T-cell (primary cell): Measurements from ENCODE around the gene MAZ. TPM values are rescaled to one million over a fixed set of nuclear protein-coding genes. Genes with fewer than 3 reads are reported as not detected.

Experiments
- total RNA-seq, 35 experiments: library from RNA in 6 of 35; stranded (reverse) in 6 of 35; fragments of 120-200 nt in 1 of 35; gene quantifications; one replicate each; pipeline versions ENCODE4 v1.2.1 to v1.2.4 and lab custom pipeline; 2013 to 2026

The MAZ gene
- total RNA-seq, 5 donors from 2014 or later (not counting 1 experiment from before 2014, with no cell fraction given): 240 to 326 (median 305) TPM

Other genes starting within 250 kb of the MAZ start
- gene SPN, start 143.3 kb upstream of the MAZ start, total RNA-seq: 100 to 1,000 TPM; 124 to 172 (median 161) TPM
- gene QPRT, start 127.3 kb upstream of the MAZ start, total RNA-seq: 1 to 10 TPM; 1.4 to 2.5 (median 2.1) TPM
- 100 to 1,000 TPM; 122 to 194 (median 142) TPM for gene C16orf54, start 60.5 kb upstream of the MAZ start, total RNA-seq
- under 1 TPM in 2 of 5 donors, not detected in 3; 0.09 to 0.15 TPM for gene ZG16, start 28.3 kb upstream of the MAZ start, total RNA-seq
- 10 to 100 TPM; 84.1 to 95.2 (median 84.9) TPM for gene KIF22, start 15.8 kb upstream of the MAZ start, total RNA-seq
- gene PRRT2, start 5.7 kb downstream of the MAZ start, total RNA-seq: 1 to 10 TPM; 2.4 to 7.9 (median 4.4) TPM
- 10 to 100 TPM; 16.0 to 47.2 (median 40.6) TPM for gene PAGR1, start 9.6 kb downstream of the MAZ start, total RNA-seq
- 100 to 1,000 TPM; 140 to 173 (median 158) TPM for gene MVP, start 13.9 kb downstream of the MAZ start, total RNA-seq
- gene CDIPT, start 56.7 kb downstream of the MAZ start, total RNA-seq: 10 to 100 TPM; 37.1 to 87.0 (median 79.7) TPM
- gene SEZ6L2, start 93.0 kb downstream of the MAZ start, total RNA-seq: under 1 TPM in 3 of 5 donors, not detected in 2; 0.16 to 0.82 (median 0.47) TPM
- gene ASPHD1, start 94.0 kb downstream of the MAZ start, total RNA-seq: not detected
- gene KCTD13, start 119.7 kb downstream of the MAZ start, total RNA-seq: 10 to 100 TPM; 48.4 to 87.3 (median 79.1) TPM
- 10 to 100 TPM; 66.7 to 93.9 (median 80.4) TPM for gene TMEM219, start 155.6 kb downstream of the MAZ start, total RNA-seq
- 10 to 100 TPM; 26.1 to 58.3 (median 55.9) TPM for gene TAOK2, start 167.3 kb downstream of the MAZ start, total RNA-seq
- gene HIRIP3, start 189.1 kb downstream of the MAZ start, total RNA-seq: 10 to 100 TPM; 15.0 to 22.8 (median 20.3) TPM
- 100 to 1,000 TPM in 3 of 5 donors, 10 to 100 TPM in 2; 84.8 to 152 (median 128) TPM for gene INO80E, start 189.7 kb downstream of the MAZ start, total RNA-seq
- gene DOC2A, start 204.5 kb downstream of the MAZ start, total RNA-seq: under 1 TPM in 4 of 5 donors, not detected in 1; 0.15 to 0.38 (median 0.26) TPM
- gene C16orf92, start 216.7 kb downstream of the MAZ start, total RNA-seq: not detected
- under 1 TPM in 3 of 5 donors, not detected in 2; 0.25 to 0.32 (median 0.25) TPM for gene TLCD3B, start 224.7 kb downstream of the MAZ start, total RNA-seq